Measurements from ENCODE around the gene NR6A1. TPM values are rescaled to one million over a fixed set of nuclear protein-coding genes. Genes with fewer than 3 reads are reported as not detected.

NR6A1 gene
- total and polyA plus RNA-seq, 2 of the 8 experiments (the other 6 are each of a cell fraction or from before 2014, with no cell fraction given), result 93.2 to 237 TPM

DNA sequence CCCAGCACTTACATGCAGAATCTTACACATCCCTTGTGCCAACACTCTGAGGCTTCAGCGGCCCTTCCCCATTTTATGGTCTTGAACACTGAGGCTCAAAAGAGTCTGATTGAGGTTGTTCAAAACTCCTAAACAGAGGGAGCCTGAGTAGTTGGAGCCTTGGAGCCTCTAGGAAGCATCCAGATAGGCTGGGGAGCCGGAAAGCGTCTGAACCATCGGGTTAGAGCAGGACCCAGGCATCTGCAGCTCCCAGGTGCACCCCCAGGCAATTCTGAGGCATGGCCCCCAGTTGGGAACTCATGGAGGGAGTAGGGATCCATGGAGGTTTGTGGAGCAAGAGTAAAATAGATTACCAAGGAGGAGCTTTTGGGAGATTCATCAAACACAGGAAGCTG, 9.6 kb upstream of the NR6A1 start (continued):
- TF ChIP-seq MAFK (IDR thresholded peaks at IDR 0.05; ENCODE audit: low read depth, low read length) (no peak), EGR1 (IDR thresholded peaks at IDR 0.05; ENCODE audit: borderline replicate concordance, low read depth, low read length) (no peak), NANOG (IDR thresholded peaks at IDR 0.05; ENCODE audit: insufficient read depth, low read depth, low read length, poor library complexity, severe bottlenecking) (no peak)
- TF ChIP-seq, protein P1, sequence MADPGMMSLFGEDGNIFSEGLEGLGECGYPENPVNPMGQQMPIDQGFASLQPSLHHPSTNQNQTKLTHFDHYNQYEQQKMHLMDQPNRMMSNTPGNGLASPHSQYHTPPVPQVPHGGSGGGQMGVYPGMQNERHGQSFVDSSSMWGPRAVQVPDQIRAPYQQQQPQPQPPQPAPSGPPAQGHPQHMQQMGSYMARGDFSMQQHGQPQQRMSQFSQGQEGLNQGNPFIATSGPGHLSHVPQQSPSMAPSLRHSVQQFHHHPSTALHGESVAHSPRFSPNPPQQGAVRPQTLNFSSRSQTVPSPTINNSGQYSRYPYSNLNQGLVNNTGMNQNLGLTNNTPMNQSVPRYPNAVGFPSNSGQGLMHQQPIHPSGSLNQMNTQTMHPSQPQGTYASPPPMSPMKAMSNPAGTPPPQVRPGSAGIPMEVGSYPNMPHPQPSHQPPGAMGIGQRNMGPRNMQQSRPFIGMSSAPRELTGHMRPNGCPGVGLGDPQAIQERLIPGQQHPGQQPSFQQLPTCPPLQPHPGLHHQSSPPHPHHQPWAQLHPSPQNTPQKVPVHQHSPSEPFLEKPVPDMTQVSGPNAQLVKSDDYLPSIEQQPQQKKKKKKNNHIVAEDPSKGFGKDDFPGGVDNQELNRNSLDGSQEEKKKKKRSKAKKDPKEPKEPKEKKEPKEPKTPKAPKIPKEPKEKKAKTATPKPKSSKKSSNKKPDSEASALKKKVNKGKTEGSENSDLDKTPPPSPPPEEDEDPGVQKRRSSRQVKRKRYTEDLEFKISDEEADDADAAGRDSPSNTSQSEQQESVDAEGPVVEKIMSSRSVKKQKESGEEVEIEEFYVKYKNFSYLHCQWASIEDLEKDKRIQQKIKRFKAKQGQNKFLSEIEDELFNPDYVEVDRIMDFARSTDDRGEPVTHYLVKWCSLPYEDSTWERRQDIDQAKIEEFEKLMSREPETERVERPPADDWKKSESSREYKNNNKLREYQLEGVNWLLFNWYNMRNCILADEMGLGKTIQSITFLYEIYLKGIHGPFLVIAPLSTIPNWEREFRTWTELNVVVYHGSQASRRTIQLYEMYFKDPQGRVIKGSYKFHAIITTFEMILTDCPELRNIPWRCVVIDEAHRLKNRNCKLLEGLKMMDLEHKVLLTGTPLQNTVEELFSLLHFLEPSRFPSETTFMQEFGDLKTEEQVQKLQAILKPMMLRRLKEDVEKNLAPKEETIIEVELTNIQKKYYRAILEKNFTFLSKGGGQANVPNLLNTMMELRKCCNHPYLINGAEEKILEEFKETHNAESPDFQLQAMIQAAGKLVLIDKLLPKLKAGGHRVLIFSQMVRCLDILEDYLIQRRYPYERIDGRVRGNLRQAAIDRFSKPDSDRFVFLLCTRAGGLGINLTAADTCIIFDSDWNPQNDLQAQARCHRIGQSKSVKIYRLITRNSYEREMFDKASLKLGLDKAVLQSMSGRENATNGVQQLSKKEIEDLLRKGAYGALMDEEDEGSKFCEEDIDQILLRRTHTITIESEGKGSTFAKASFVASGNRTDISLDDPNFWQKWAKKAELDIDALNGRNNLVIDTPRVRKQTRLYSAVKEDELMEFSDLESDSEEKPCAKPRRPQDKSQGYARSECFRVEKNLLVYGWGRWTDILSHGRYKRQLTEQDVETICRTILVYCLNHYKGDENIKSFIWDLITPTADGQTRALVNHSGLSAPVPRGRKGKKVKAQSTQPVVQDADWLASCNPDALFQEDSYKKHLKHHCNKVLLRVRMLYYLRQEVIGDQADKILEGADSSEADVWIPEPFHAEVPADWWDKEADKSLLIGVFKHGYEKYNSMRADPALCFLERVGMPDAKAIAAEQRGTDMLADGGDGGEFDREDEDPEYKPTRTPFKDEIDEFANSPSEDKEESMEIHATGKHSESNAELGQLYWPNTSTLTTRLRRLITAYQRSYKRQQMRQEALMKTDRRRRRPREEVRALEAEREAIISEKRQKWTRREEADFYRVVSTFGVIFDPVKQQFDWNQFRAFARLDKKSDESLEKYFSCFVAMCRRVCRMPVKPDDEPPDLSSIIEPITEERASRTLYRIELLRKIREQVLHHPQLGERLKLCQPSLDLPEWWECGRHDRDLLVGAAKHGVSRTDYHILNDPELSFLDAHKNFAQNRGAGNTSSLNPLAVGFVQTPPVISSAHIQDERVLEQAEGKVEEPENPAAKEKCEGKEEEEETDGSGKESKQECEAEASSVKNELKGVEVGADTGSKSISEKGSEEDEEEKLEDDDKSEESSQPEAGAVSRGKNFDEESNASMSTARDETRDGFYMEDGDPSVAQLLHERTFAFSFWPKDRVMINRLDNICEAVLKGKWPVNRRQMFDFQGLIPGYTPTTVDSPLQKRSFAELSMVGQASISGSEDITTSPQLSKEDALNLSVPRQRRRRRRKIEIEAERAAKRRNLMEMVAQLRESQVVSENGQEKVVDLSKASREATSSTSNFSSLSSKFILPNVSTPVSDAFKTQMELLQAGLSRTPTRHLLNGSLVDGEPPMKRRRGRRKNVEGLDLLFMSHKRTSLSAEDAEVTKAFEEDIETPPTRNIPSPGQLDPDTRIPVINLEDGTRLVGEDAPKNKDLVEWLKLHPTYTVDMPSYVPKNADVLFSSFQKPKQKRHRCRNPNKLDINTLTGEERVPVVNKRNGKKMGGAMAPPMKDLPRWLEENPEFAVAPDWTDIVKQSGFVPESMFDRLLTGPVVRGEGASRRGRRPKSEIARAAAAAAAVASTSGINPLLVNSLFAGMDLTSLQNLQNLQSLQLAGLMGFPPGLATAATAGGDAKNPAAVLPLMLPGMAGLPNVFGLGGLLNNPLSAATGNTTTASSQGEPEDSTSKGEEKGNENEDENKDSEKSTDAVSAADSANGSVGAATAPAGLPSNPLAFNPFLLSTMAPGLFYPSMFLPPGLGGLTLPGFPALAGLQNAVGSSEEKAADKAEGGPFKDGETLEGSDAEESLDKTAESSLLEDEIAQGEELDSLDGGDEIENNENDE (IDR thresholded peaks at IDR 0.05; ENCODE audit: insufficient replicate concordance, low read length), result no peak

Data from H1 (cell line).